ENCODE measurements around the gene CEBPZ.

DNA sequence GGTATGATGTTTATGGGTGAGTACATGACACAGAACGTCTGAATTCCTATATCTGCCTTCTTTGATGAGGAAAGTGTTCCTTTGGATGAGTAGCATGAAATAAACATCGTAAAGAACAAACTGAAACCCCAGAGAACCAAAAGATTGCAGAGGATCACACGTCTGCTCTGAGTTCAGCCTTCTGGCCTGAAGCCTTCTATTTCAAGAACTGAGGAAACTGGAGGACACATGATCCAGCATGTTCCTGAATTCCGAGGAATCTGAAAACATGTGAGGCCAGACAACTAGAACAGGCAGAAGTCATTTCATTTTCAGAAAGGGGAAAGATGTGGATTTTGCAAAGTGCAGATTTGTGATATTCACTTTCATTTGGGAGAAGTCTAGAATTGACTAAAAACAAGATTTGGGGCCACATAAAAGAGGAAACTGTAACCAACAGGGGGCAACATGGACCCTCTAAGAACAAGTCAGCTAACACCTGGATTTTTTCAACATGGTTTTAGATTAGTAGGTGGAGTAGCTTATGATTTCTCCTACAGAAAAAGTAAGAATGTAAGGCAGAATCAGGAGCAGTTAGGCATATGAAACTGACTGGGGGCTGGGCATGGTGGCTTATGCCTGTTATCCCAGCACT is 51.3 kb downstream of the CEBPZ start:
- TF ChIP-seq, protein P1, sequence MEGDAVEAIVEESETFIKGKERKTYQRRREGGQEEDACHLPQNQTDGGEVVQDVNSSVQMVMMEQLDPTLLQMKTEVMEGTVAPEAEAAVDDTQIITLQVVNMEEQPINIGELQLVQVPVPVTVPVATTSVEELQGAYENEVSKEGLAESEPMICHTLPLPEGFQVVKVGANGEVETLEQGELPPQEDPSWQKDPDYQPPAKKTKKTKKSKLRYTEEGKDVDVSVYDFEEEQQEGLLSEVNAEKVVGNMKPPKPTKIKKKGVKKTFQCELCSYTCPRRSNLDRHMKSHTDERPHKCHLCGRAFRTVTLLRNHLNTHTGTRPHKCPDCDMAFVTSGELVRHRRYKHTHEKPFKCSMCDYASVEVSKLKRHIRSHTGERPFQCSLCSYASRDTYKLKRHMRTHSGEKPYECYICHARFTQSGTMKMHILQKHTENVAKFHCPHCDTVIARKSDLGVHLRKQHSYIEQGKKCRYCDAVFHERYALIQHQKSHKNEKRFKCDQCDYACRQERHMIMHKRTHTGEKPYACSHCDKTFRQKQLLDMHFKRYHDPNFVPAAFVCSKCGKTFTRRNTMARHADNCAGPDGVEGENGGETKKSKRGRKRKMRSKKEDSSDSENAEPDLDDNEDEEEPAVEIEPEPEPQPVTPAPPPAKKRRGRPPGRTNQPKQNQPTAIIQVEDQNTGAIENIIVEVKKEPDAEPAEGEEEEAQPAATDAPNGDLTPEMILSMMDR (IDR thresholded peaks at IDR 0.05) = no peak
- TF ChIP-seq POLR2A (IDR thresholded peaks at IDR 0.05) = no peak
